NCI-H2227 (cell line): ENCODE results near the gene C19orf38.
"Not testable (repeated sequence)": the region's sequence is repeated elsewhere in the genome, so short reads cannot be mapped to it uniquely, and the experiment has no call there.

Experiments used
- DNase-seq: peaks from one replicate; lab custom pipeline; 2025; ENCODE audit not compliant: unreplicated experiment; lab: John Stamatoyannopoulos, UW

Gene C19orf38

GRCh38 chr19:10872546-10873107 is 24.4 kb downstream of the C19orf38 start:
- DNase-seq, result no peak

- DNase-seq, result no peak
Measured at GRCh38 chr19:10874024-10874423, 25.8 kb downstream of the C19orf38 start.

GRCh38 chr19:10876459-10877240 is 28.4 kb downstream of the C19orf38 start:
- no peak for DNase-seq

DNA sequence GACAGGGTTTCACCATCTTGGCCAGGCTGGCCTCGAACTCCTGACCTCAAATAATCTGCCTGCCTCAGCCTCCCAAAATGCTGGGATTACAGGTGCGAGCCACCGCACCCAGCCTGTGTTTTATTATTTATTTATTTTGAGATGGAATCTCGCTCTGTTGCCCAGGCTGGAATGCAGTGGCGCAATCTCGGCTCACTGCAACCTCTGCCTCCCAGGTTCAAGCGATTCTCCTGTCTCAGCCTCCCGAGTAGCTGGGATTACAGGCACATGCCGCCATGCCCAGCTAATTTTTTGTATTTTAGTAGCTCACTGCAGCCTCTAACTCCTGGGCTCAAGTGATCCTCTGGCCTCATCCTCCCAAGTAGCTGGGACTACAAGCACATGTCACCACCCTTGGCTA is 29.4 kb downstream of the C19orf38 start:
- DNase-seq, result not testable (repeated sequence)

DNA sequence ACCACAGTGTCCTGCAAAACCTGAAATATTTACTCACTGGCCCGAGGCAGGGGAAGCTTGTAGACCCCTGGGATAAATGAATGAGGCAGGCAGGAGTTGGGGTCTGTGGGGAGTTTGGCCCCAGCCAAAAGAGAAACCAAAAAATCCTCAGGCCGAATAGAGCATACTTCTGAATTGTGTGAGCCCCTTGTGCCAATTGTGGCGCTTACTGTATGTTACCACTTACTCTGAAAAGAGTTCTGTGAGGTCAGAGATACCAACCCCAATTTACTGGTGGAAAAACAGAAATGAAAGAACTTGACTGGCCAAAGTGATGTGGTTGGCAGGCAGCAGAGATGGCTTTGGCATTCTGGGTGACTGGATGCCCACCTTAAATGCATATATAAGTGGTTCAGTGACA is 30.0 kb downstream of the C19orf38 start:
- no peak for DNase-seq

DNA sequence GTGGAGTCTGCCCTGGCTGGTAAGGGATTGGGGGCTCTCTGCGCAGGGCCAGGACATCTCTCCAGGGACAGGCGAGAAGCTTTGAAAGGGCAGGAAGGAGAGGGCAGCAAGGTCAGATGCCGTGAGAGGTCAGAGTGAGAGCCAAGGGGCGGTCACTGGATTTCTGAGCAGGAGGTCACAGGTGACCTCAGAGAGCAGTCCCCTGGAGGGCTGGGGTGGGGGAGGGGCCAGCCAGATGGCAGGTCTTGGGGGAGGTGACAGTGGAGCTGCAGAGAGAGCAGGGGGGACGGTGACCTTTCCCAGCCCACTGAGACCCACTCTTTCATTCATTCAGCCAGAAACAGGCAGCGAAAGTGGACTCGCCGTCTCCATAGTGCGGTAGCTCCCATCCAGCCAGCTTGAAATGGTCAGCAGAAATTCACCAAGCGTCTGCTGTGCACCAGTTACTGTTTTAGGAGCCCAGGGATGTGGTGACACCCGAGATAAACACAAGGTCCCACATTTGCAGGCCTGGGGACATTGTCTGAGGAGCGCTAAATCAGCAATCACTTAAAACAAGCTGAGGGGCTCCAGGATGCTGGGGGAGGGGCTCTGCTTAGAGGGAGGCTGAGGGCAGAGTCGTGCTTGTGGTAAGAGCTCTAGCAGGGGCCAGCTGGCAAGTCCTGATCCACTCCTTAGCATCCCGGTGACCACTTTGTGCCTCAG is 33.3 kb downstream of the C19orf38 start:
- DNase-seq, result no peak

DNA sequence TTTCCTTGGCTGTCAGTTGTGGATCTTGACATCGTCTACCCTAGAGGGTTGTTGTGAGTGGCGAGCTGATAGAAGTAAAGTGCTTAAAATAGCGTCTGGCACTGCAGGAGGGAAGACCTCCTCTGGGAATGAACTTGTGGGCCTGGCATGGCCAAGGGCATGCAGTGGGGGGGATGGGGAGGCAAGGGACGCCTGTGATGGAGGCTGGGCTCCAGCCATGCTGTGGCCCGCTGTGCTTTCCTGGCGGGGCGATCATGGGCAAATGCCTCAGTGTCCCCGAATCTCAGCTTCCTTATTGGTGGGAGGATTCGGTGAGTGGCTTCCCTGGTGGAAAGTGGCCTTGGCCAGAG is 33.9 kb downstream of the C19orf38 start:
- no peak for DNase-seq

GRCh38 chr19:10884274-10884673 is 36.1 kb downstream of the C19orf38 start:
- DNase-seq, result no peak

- peak; percentile 11 for DNase-seq
Measured at GRCh38 chr19:10885201-10886169, 37.3 kb downstream of the C19orf38 start.

- DNase-seq, result no peak
Measured at GRCh38 chr19:10887616-10888367, 39.6 kb downstream of the C19orf38 start.

GRCh38 chr19:10888421-10888866 is 40.2 kb downstream of the C19orf38 start:
- peak; percentile 52 for DNase-seq

- DNase-seq, result no peak
Measured at GRCh38 chr19:10889880-10890279, 41.7 kb downstream of the C19orf38 start.

- no peak for DNase-seq
Measured at GRCh38 chr19:10891405-10892086, 43.3 kb downstream of the C19orf38 start.

GRCh38 chr19:10892256-10892655 is 44.0 kb downstream of the C19orf38 start:
- no peak for DNase-seq

GRCh38 chr19:10894911-10895213 is 46.6 kb downstream of the C19orf38 start:
- no peak for DNase-seq

DNA sequence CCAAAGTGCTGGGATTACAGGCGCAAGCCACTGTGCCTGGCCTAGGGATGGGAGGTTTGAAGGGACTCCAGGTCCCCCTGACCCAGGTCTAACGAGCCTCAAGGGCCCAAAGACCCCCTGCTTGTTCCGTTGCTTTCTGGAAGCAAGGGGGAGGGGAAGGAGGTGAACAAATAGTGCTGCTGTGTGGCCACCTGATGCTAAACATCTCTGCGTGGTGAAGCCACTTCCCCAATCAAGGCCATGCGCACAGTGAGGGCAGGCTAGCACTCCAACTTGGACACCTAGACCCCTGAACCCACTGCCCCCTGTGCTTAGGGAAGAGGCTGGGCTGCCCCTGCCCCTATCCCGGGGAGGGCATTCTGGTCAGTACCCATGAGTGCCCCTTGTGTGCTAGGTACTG is 47.1 kb downstream of the C19orf38 start:
- DNase-seq, result no peak

DNA sequence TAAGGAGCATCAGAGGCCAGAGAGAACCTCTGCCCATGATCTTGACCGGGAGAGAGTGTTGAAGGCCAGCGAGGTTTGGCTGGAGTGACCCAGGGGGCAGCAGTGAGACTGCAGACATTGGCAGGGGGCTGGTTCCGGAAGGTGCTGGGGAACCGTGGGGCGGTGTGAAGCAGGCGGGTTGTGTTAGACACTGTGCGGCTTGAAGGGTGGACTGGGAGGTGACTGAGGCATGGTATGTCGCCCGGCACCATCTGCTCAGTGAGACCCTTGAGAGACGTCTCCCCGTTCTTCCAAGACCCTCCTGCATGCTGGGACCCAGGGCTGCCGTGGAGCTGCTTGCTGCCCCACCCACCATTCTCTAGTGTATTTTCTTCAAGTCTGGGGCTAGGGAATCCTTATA is 47.7 kb downstream of the C19orf38 start:
- DNase-seq, result no peak

DNA sequence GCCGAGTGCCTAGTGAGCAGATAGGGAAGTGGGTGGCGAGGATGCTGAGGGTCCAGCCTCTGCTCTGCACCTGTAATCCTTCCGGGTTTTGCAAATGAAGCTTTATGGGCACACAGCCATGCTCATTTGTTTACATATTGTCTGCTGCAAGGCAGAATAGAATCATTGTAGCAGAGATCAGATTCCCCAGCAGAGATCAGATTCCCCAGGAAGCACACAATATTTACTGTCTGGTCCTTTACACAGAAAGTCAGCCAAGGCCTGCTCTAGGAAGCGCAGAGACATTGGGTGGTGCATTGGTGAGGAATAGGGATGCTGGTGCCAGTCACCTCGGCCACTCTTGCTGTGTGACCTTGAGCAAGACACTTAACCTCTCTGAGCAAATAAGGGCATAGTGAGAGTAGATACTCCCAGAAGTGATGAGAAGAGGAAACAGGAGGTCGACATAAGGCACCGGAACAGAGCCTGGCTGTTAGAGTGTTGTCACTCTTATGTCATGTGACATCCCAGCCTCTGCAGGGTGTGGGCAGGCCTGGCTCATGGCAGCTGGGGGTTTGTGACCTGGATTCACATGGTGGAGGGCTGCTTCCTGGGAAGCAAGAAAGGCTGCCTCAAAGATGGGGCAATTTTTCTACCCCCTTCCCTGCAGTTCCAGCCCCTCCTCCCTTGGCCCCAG is 48.8 kb downstream of the C19orf38 start:
- no peak for DNase-seq

DNA sequence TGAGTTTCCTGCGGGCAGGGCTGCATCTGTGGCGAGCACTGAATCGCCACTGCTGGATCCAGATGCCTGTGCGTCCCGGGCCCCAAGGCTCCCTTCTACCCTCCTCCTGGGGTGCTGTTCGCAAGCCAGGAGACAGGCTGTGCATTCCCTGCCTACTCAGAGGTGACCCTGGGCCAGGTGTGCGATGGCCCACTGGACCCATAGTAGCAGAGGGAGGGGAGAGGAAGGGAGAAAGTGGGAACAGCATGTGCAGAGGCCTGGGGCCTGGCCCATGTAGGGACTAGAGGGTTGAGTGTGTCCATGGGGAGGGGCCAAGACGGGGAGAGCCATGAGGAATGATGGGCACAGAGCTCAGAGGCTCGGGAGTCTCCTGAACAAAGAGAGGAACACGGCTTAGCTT is 50.4 kb downstream of the C19orf38 start:
- no peak for DNase-seq
